SU-DHL-6 (cell line): ENCODE data around the gene MEAK7.

Experiments
- H2AFZ ChIP-seq: fragments of 200-600 bp; sonication (generic); 2 replicates; pipeline ENCODE4 v1.6.1; 2014; ENCODE audit warnings: low read depth, mild to moderate bottlenecking, moderate library complexity, mixed read lengths, antibody characterized with exemption, low read length; ENCODE audit not compliant: severe bottlenecking
- H3F3A ChIP-seq: fragments of 200-600 bp; shearing (Covaris generic); 2 replicates; pipeline ENCODE4 v1.6.0; 2016; ENCODE audit warnings: antibody characterized with exemption, mild to moderate bottlenecking; ENCODE audit not compliant: insufficient read depth
- H3K27ac ChIP-seq: fragments of 200-600 bp; sonication (generic); 2 replicates; pipeline ENCODE4 v1.5.1; 2016; ENCODE audit warnings: low read depth, mild to moderate bottlenecking, low read length, moderate library complexity, mixed read lengths
- H3K27me3 ChIP-seq: fragments of 200-600 bp; sonication (generic), shearing (Covaris generic); 2 replicates; pipeline ENCODE4 v1.6.0; 2014; ENCODE audit warnings: mild to moderate bottlenecking, low read length
- H3K36me3 ChIP-seq: fragments of 200-600 bp; sonication (generic); 2 replicates; pipeline ENCODE4 v1.6.1; 2014; ENCODE audit warnings: mild to moderate bottlenecking, low read length, mixed read lengths
- H3K4me2 ChIP-seq: fragments of 300-600, 200-600 bp; shearing (Covaris generic), sonication (generic); 2 replicates; pipeline ENCODE4 v1.6.0; 2014; ENCODE audit warnings: low read length, low read depth, mild to moderate bottlenecking; ENCODE audit not compliant: poor library complexity, severe bottlenecking
- H3K4me3 ChIP-seq: fragments of 200-600 bp; sonication (generic); 2 replicates; pipeline ENCODE4 v1.5.1; 2014; ENCODE audit warnings: antibody characterized with exemption, low read length, mild to moderate bottlenecking, mixed read lengths; ENCODE audit not compliant: insufficient read depth, poor library complexity, severe bottlenecking
- H3K79me2 ChIP-seq: fragments of 200-600 bp; sonication (generic); 2 replicates; pipeline ENCODE4 v1.6.1; 2014; ENCODE audit warnings: mild to moderate bottlenecking, low read length, moderate library complexity; ENCODE audit not compliant: insufficient read depth
- H3K9ac ChIP-seq: fragments of 200-600 bp; sonication (generic); 2 replicates; pipeline ENCODE4 v1.7.0; 2014; ENCODE audit warnings: mild to moderate bottlenecking, low read length
- H3K9me2 ChIP-seq: fragments of 200-600 bp; sonication (generic); replicated peaks from 2 replicates; pipeline ENCODE4 v1.6.1; 2014; ENCODE audit warnings: low read length; ENCODE audit not compliant: insufficient read depth
- H3K9me3 ChIP-seq: fragments of 200-600 bp; sonication (generic); 2 replicates; pipeline ENCODE4 v1.6.1; 2014; ENCODE audit warnings: low read length, mixed read lengths; ENCODE audit not compliant: insufficient read depth
- H4K20me1 ChIP-seq: fragments of 200-600 bp; sonication (generic); 2 replicates; pipeline ENCODE4 v1.6.1; 2014; ENCODE audit warnings: low read depth, mild to moderate bottlenecking, antibody characterized with exemption, low read length, moderate library complexity, mixed read lengths
- CTCF ChIP-seq: fragments of 200-600 bp; sonication (generic); IDR thresholded peaks from one replicate; pipeline ENCODE4 v1.5.1; 2017; ENCODE audit warnings: antibody characterized with exemption, mild to moderate bottlenecking, low read length, moderate library complexity; ENCODE audit not compliant: insufficient read depth, poor library complexity, severe bottlenecking
- EZH2phosphoT487 ChIP-seq: fragments of 200-600 bp; sonication (generic), shearing (Covaris generic); conservative IDR thresholded peaks from 2 replicates; pipeline ENCODE4 v1.6.1; 2018; ENCODE audit warnings: mild to moderate bottlenecking, antibody characterized with exemption, low read length, moderate library complexity, mixed read lengths

Gene MEAK7

GRCh38 chr16:84479716-84480450 is 24.6 kb downstream of the MEAK7 start:
- Histone ChIP-seq H3F3A (no peaks in the 10 kb centered on the region), H3K9me3 (no peaks in the 10 kb centered on the region), H3K27ac (no peak overlapping the region), H4K20me1 (no peaks in the 10 kb centered on the region), H3K79me2 (no peaks in the 10 kb centered on the region), H3K36me3 (no peaks in the 10 kb centered on the region), H3K4me3 (no peak overlapping the region), H3K9me2 (no peaks in the 10 kb centered on the region), H3K9ac (no peak overlapping the region), H2AFZ (no peak overlapping the region), H3K27me3 (no peaks in the 10 kb centered on the region), H3K4me2 (no peak overlapping the region)
- TF ChIP-seq CTCF (no peak), EZH2phosphoT487 (no peak)

- TF ChIP-seq EZH2phosphoT487 (no peak), CTCF (no peak)
- Histone ChIP-seq H3K27me3 (no peaks in the 10 kb centered on the region), H3K79me2 (no peaks in the 10 kb centered on the region), H3K36me3 (no peaks in the 10 kb centered on the region), H3K9ac (no peak overlapping the region), H3K4me2 (no peak overlapping the region), H2AFZ (no peak overlapping the region), H3K4me3 (no peak overlapping the region), H3F3A (no peaks in the 10 kb centered on the region), H4K20me1 (no peaks in the 10 kb centered on the region), H3K27ac (no peak overlapping the region), H3K9me3 (no peaks in the 10 kb centered on the region), H3K9me2 (no peaks in the 10 kb centered on the region)
Measured at GRCh38 chr16:84478172-84478947, 26.1 kb downstream of the MEAK7 start.

GRCh38 chr16:84477661-84478060 is 26.8 kb downstream of the MEAK7 start:
- H4K20me1 ChIP-seq, result no peaks in the 10 kb centered on the region
- no peaks in the 10 kb centered on the region for H3K9me3 ChIP-seq
- no peak overlapping the region for H3K27ac ChIP-seq
- no peaks in the 10 kb centered on the region for H3K9me2 ChIP-seq
- H3K79me2 ChIP-seq, result no peaks in the 10 kb centered on the region
- no peak overlapping the region for H2AFZ ChIP-seq
- H3K4me3 ChIP-seq, result no peak overlapping the region
- H3F3A ChIP-seq, result no peaks in the 10 kb centered on the region
- H3K36me3 ChIP-seq, result no peaks in the 10 kb centered on the region
- H3K9ac ChIP-seq, result no peak overlapping the region
- H3K4me2 ChIP-seq, result no peak overlapping the region
- no peak for TF ChIP-seq CTCF
- no peak for TF ChIP-seq EZH2phosphoT487
- H3K27me3 ChIP-seq, result no peaks in the 10 kb centered on the region
